NOMO-1 treated with DMSO at 0.1 percent for 48 hours (cell line): Measurements from ENCODE around the gene INHBE.
"Not testable (repeated sequence)": the region's sequence is repeated elsewhere in the genome, so short reads cannot be mapped to it uniquely, and the experiment has no call there.

Experiments used
- DNase-seq: peaks from one replicate; lab custom pipeline; 2025; ENCODE audit not compliant: unreplicated experiment; lab: John Stamatoyannopoulos, UW

The INHBE gene

GRCh38 chr12:57496822-57497221, 41.7 kb downstream of the INHBE start:
- no peak for DNase-seq

- DNase-seq, result no peak
These were observed 42.4 kb downstream of the INHBE start for GRCh38 chr12:57497223-57498131.

GRCh38 chr12:57498132-57498502, 43.0 kb downstream of the INHBE start:
- no peak for DNase-seq

- no peak for DNase-seq
These were observed 43.5 kb downstream of the INHBE start for GRCh38 chr12:57498571-57498970.

- DNase-seq, result no peak
These were observed 45.1 kb downstream of the INHBE start for GRCh38 chr12:57500213-57500612.

- DNase-seq, result not testable (repeated sequence)
These were observed 47.3 kb downstream of the INHBE start for GRCh38 chr12:57502311-57502969.

- DNase-seq, result not testable (repeated sequence)
These were observed 51.4 kb downstream of the INHBE start for GRCh38 chr12:57506541-57506940.
